HepG2 (cell line): ENCODE results near the gene RERE. TPM values are rescaled to one million over a fixed set of nuclear protein-coding genes. Genes with fewer than 3 reads are reported as not detected.
A peak's percentile ranks its signal among the peaks of the same experiment; 100 is the strongest.

ENCODE experiments used
- ATAC-seq: fragments of 200-7000 bp; cut with Tn5 transposase; 3 replicates; pipeline ENCODE4 v1.9.1; 2020; ENCODE audit warnings: mild to moderate bottlenecking, moderate library complexity
- BruUV-seq: library from RNA; stranded (reverse); fragments of 400-500 nt; replicated peaks from 2 replicates; lab custom pipeline; 2021; lab: Mats Ljungman, UMichigan
- CTCF ChIA-PET: fragments of 300-600 bp; formaldehyde crosslinking; extraction: SDS; loops from one replicate; lab custom pipeline; 2021; ENCODE audit warnings: low total read pairs, inconsistent platforms, low intra/inter-chr PET ratio; lab: Yijun Ruan, JAX
- POLR2A ChIA-PET: fragments of 350-600 bp; sonication (Branson Sonifier 250); formaldehyde crosslinking; loops from one replicate; lab custom pipeline; 2020; ENCODE audit warnings: antibody characterized with exemption, inconsistent platforms; lab: Yijun Ruan, JAX
- DNase-seq: peaks from one replicate; pipeline ENCODE4 v3.0.0-alpha.2; 2015; ENCODE audit warnings: low spot score
- FAIRE-seq: peaks from 3 replicates; lab custom pipeline; 2011; peaks lifted over from hg19 to GRCh38; lab: Jason Lieb, UNC
- H2AFZ ChIP-seq: one replicate; pipeline ENCODE4 v1.6.1; 2011; ENCODE audit warnings: low read length, inconsistent platforms
- H3K27ac ChIP-seq: fragments of 300-600 bp; 3 replicates; pipeline ENCODE4 v1.8.0; 2011; ENCODE audit warnings: mixed run types, mild to moderate bottlenecking, mixed read lengths, low read length, inconsistent platforms; ENCODE audit not compliant: insufficient read depth; ENCODE audit errors: extremely low read length
- H3K27me3 ChIP-seq, 2 experiments: fragments of 200-600 bp in 1 of 2; 2 replicates in 1 of 2; 3 replicates in 1 of 2; pipeline versions ENCODE4 v1.6.0 to v1.8.0; 2011; ENCODE audit warnings: low read length in 2 of 2, mild to moderate bottlenecking in 2 of 2, moderate library complexity in 2 of 2, inconsistent platforms in 1 of 2; ENCODE audit not compliant: insufficient read depth in 2 of 2, control insufficient read depth in 1 of 2
- H3K36me3 ChIP-seq, 2 experiments: fragments of 200-600 bp in 1 of 2; replicated peaks in 1 of 2; 2 replicates in 1 of 2; 3 replicates in 1 of 2; pipeline versions ENCODE4 v1.5.1 to v1.8.0; 2011; ENCODE audit warnings: low read length in 2 of 2, inconsistent platforms in 1 of 2; ENCODE audit not compliant: insufficient read depth in 2 of 2, control insufficient read depth in 1 of 2
- H3K4me1 ChIP-seq: 2 replicates; pipeline ENCODE4 v1.5.1; 2012; ENCODE audit warnings: low read length, inconsistent platforms; ENCODE audit not compliant: insufficient read depth
- H3K4me2 ChIP-seq: 2 replicates; pipeline ENCODE4 v1.6.0; 2011; ENCODE audit warnings: low read depth, low read length, inconsistent platforms
- H3K4me3 ChIP-seq, 3 experiments: fragments of 200-600 bp in 1 of 3; sonication (generic), shearing (Covaris generic) in 1 of 3; replicated peaks in 1 of 3; 2 replicates each; pipeline ENCODE4 v1.5.1; 2011 to 2016; ENCODE audit warnings: low read length in 3 of 3, inconsistent platforms in 2 of 3, low read depth in 2 of 3, mild to moderate bottlenecking in 2 of 3, control low read depth in 1 of 3, mixed read lengths in 1 of 3; ENCODE audit not compliant: insufficient read depth in 1 of 3
- H3K79me2 ChIP-seq: one replicate; pipeline ENCODE4 v1.6.1; 2011; ENCODE audit warnings: low read length, inconsistent platforms; ENCODE audit not compliant: insufficient read depth
- H3K9ac ChIP-seq: 2 replicates; pipeline ENCODE4 v1.6.0; 2011; ENCODE audit warnings: mild to moderate bottlenecking, low read depth, low read length, inconsistent platforms; ENCODE audit not compliant: insufficient read depth
- H3K9me3 ChIP-seq: 2 replicates; pipeline ENCODE4 v1.5.1; 2012; ENCODE audit warnings: mild to moderate bottlenecking, low read length
- H4K20me1 ChIP-seq: 2 replicates; pipeline ENCODE4 v1.6.0; 2011; ENCODE audit warnings: inconsistent platforms, mild to moderate bottlenecking, low read length, moderate library complexity; ENCODE audit not compliant: insufficient read depth
- ATF2 ChIP-seq: sonication (generic); formaldehyde crosslinking; IDR thresholded peaks from 2 replicates; pipeline ENCODE4 v1.4.0; 2020; ENCODE audit warnings: missing genetic modification reagents
- CCDC6 ChIP-seq: sonication (generic); formaldehyde crosslinking; IDR thresholded peaks from 2 replicates; pipeline ENCODE4 v1.8.1; 2022; ENCODE audit warnings: mild to moderate bottlenecking, missing genetic modification reagents, moderate library complexity
- HMGXB4 ChIP-seq, 2 experiments: sonication (generic) in 1 of 2; formaldehyde crosslinking in 1 of 2; IDR thresholded peaks; 2 replicates each; pipeline versions ENCODE4 v1.4.0 to v1.6.1; 2018 to 2020; ENCODE audit warnings: missing genetic modification reagents in 2 of 2, borderline replicate concordance in 1 of 2, low read depth in 1 of 2, mild to moderate bottlenecking in 1 of 2, missing biosample characterization in 1 of 2
- NFAT5 ChIP-seq: sonication (generic); formaldehyde crosslinking; IDR thresholded peaks from 2 replicates; pipeline ENCODE4 v1.4.0; 2020; ENCODE audit warnings: missing genetic modification reagents
- PAF1 ChIP-seq: IDR thresholded peaks from 2 replicates; pipeline ENCODE4 v1.6.1; 2016; ENCODE audit warnings: missing genetic modification reagents, missing compliant biosample characterization
- POLR2AphosphoS5 ChIP-seq: IDR thresholded peaks from 2 replicates; pipeline ENCODE4 v1.6.1; 2012; ENCODE audit warnings: low read depth, low read length
- PRMT3 ChIP-seq: sonication (generic); formaldehyde crosslinking; IDR thresholded peaks from 2 replicates; pipeline ENCODE4 v1.8.1; 2022; ENCODE audit warnings: low read depth, mild to moderate bottlenecking, moderate library complexity, missing genetic modification reagents, borderline replicate concordance
- ZFP1 ChIP-seq: IDR thresholded peaks from 2 replicates; pipeline ENCODE4 v1.6.1; 2016
- ZFY ChIP-seq: sonication (generic); formaldehyde crosslinking; IDR thresholded peaks from 2 replicates; pipeline ENCODE4 v1.4.0; 2020; ENCODE audit warnings: missing genetic modification reagents
- ZMYM3 ChIP-seq: sonication (generic); formaldehyde crosslinking; IDR thresholded peaks from 2 replicates; pipeline ENCODE4 v1.5.1; 2020; ENCODE audit warnings: mild to moderate bottlenecking, missing genetic modification reagents
- ZNF7 ChIP-seq: IDR thresholded peaks from 2 replicates; pipeline ENCODE4 v1.6.1; 2016; ENCODE audit warnings: missing biosample characterization, missing genetic modification reagents
- ZNF83 ChIP-seq: sonication (generic); formaldehyde crosslinking; IDR thresholded peaks from 2 replicates; pipeline ENCODE4 v1.4.0; 2020; ENCODE audit warnings: missing genetic modification reagents, mild to moderate bottlenecking, borderline replicate concordance
- ZSCAN5A ChIP-seq: sonication (generic); formaldehyde crosslinking; IDR thresholded peaks from 2 replicates; pipeline ENCODE4 v1.8.0; 2022; ENCODE audit warnings: mild to moderate bottlenecking, missing genetic modification reagents, borderline replicate concordance
- WGBS: methylation state at CpG from one replicate; pipeline ENCODE4 v1.1.6; 2017; ENCODE audit warnings: low lambda C conversion rate; 5-methylcytosine and 5-hydroxymethylcytosine counted together
- in situ Hi-C: cut with HindIII; loops from 2 replicates; pipeline ENCODE4 v1.10.0; 2017; ENCODE audit warnings: low pct_unique_long_range_greater_than_20kb; ENCODE audit not compliant: extremely low pct_ligation_motif_present
- intact Hi-C: fragments of 100-400 bp; cut with micrococcal nuclease; formaldehyde crosslinking; loops from one replicate; pipeline ENCODE4 v1.10.0; 2022; ENCODE audit not compliant: unreplicated experiment
- polyA plus RNA-seq, 8 experiments: library from polyadenylated mRNA; depleted of rRNA in 3 of 8; stranded (reverse) in 7 of 8; unstranded in 1 of 8; fragments of >200 nt; fragmentation: Illumina TruSeq in 4 of 8; extraction: Trizol in 4 of 8; gene quantifications; 2 replicates each; pipeline versions ENCODE4 v1.2.1 to v1.2.3, GENCODE V29; 2011 to 2016; ENCODE audit warnings: low read depth in 4 of 8, missing spikeins in 1 of 8, mixed read lengths in 1 of 8; ENCODE audit not compliant: insufficient read depth in 1 of 8
- total RNA-seq, 5 experiments: library from RNA; depleted of rRNA; stranded (reverse); fragments of >200 nt; fragmentation: Illumina TruSeq; extraction: Trizol; gene quantifications; 2 replicates each; pipeline ENCODE4 v1.2.3, GENCODE V29; 2016; ENCODE audit warnings: low read depth in 1 of 5

The RERE gene
- total and polyA plus RNA-seq, 2 of the 13 experiments (the other 11 are each of a cell fraction or from before 2014, with no cell fraction given), result 18.3 to 21.9 TPM

- Histone ChIP-seq H3K4me3 (no peak overlapping the region), H3K9me3 (no peaks in the 10 kb centered on the region), H2AFZ (no peak overlapping the region), H3K9ac (no peak overlapping the region), H3K36me3 (no peaks in the 10 kb centered on the region), H3K4me1 (peaks cover 87% of the 10 kb centered on the region)
- POLR2A ChIA-PET, result interaction anchor here (0.6 kb wide), 1 partner anchor 16 kb away, joined by 3 read pairs; no protein-coding TSS in a partner anchor
- FAIRE-seq (no peak), ATAC-seq (no peak)
- 89% methylated on average over 4 of the region's 4 CpGs for WGBS
- intact Hi-C loops, result no loop called here
- CTCF ChIA-PET, result no interaction called here
- TF ChIP-seq CCDC6 (CRISPR knock-in tag) (no peak), ZSCAN5A (CRISPR knock-in tag) (no peak), NFAT5 (CRISPR knock-in tag) (no peak), PAF1 (CRISPR knock-in tag) (no peak), ATF2 (CRISPR knock-in tag) (no peak), PRMT3 (CRISPR knock-in tag) (no peak), ZMYM3 (CRISPR knock-in tag) (no peak), ZNF7 (no peak), HMGXB4 (CRISPR knock-in tag; IDR thresholded peaks at IDR 0.05; ENCODE audit: borderline replicate concordance in 1 of 2, low read depth in 1 of 2) (no peak), POLR2AphosphoS5 (no peak), ZNF83 (CRISPR knock-in tag) (no peak), ZFP1 (CRISPR knock-in tag) (no peak), ZFY (CRISPR knock-in tag) (no peak)
- TF ChIP-seq, all 625 proteins: peak for 0
- Histone ChIP-seq H3K4me2 (no peak overlapping the region), H4K20me1 (peaks cover 37% of the 10 kb centered on the region), H3K27ac (peak overlapping the region; percentile 8), H3K27me3 (no peaks in the 10 kb centered on the region; a peak in 1 of 5 replicates), H3K79me2 (peaks cover 99% of the 10 kb centered on the region)
- DNase-seq, result no peak
- in situ Hi-C loops, result no loop called here
- no TSS peak for BruUV-seq
Observed at GRCh38 chr1:8678673-8679394, 138.6 kb downstream of the RERE start.
